ENCODE measurements around the gene CCDC57. TPM values are rescaled to one million over a fixed set of nuclear protein-coding genes. Genes with fewer than 3 reads are reported as not detected.
"Not testable (repeated sequence)": the region's sequence is repeated elsewhere in the genome, so short reads cannot be mapped to it uniquely, and the experiment has no call there.

CCDC57 gene
- total RNA-seq, 1 donor from 2014 or later: 10.8 TPM

GRCh38 chr17:82256242-82256885 lies 43.7 kb upstream of the CCDC57 start:
- FAIRE-seq: no peak
- no peak for DNase-seq (ENCODE audit: low read depth)
- peaks cover 57% of the 10 kb centered on the region for H3K36me3 ChIP-seq (ENCODE audit: control insufficient read depth, insufficient read depth, low read length)
- no peak overlapping the region for H3K4me3 ChIP-seq (ENCODE audit: low read depth, low read length)
- no peaks in the 10 kb centered on the region for H3K27me3 ChIP-seq (ENCODE audit: control insufficient read depth, insufficient read depth, low read length)
- no peak for TF ChIP-seq CTCF (IDR thresholded peaks at IDR 0.05; ENCODE audit: insufficient read depth, low read length, severe bottlenecking)

DNA sequence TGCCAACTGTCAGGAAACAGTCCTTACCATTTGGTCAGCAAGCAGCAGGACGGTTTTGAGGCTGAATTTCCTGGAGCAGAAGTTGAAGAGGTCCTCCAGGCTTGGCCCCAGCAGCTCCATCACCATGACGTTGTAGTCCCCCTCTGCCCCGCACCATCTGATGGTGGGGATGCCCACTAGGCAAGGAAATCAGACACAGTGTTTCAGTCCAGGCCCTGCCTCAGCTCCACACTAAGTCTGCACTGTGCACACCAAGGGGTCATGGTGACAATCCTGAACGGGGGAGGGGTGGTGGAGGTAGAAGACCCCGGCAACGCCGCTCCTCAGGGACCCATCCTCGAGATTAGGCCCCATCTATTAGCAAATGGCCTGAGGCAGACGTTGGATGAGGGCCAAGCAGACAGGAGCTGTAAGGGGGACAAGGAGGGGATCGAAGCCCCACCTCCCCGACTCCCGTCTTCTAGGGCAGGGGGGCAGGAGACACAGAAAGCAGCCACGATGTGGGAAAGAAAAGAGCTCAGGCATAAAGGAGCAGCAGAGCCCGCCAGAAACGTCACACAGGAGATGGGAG lies 42.8 kb upstream of the CCDC57 start:
- FAIRE-seq (no peak), DNase-seq (ENCODE audit: low read depth) (no peak)
- Histone ChIP-seq H3K27me3 (ENCODE audit: control insufficient read depth, insufficient read depth, low read length) (no peaks in the 10 kb centered on the region), H3K4me3 (ENCODE audit: low read depth, low read length) (no peak overlapping the region), H3K36me3 (ENCODE audit: control insufficient read depth, insufficient read depth, low read length) (peaks cover 60% of the 10 kb centered on the region)
- no peak for TF ChIP-seq CTCF (IDR thresholded peaks at IDR 0.05; ENCODE audit: insufficient read depth, low read length, severe bottlenecking)

- not testable (repeated sequence) for H3K27me3 ChIP-seq (ENCODE audit: control insufficient read depth, insufficient read depth, low read length); DNase-seq (ENCODE audit: low read depth); H3K4me3 ChIP-seq (ENCODE audit: low read depth, low read length); FAIRE-seq
- H3K36me3 ChIP-seq (ENCODE audit: control insufficient read depth, insufficient read depth, low read length): peaks cover 65% of the 10 kb centered on the region
These were observed 42.1 kb upstream of the CCDC57 start for GRCh38 chr17:82254746-82255145.

- H3K36me3 ChIP-seq (ENCODE audit: control insufficient read depth, insufficient read depth, low read length): peaks cover 67% of the 10 kb centered on the region
- not testable (repeated sequence) for H3K4me3 ChIP-seq (ENCODE audit: low read depth, low read length); DNase-seq (ENCODE audit: low read depth); H3K27me3 ChIP-seq (ENCODE audit: control insufficient read depth, insufficient read depth, low read length); FAIRE-seq
These were observed 41.5 kb upstream of the CCDC57 start for GRCh38 chr17:82254096-82254495.

- no peak for TF ChIP-seq CTCF (IDR thresholded peaks at IDR 0.05; ENCODE audit: insufficient read depth, low read length, severe bottlenecking)
- FAIRE-seq (no peak), DNase-seq (ENCODE audit: low read depth) (no peak)
- no peak overlapping the region for H3K4me3 ChIP-seq (ENCODE audit: low read depth, low read length)
- H3K27me3 ChIP-seq (ENCODE audit: control insufficient read depth, insufficient read depth, low read length): no peaks in the 10 kb centered on the region
- peaks cover 71% of the 10 kb centered on the region for H3K36me3 ChIP-seq (ENCODE audit: control insufficient read depth, insufficient read depth, low read length)
These were observed 40.5 kb upstream of the CCDC57 start for GRCh38 chr17:82253179-82253544.

DNA sequence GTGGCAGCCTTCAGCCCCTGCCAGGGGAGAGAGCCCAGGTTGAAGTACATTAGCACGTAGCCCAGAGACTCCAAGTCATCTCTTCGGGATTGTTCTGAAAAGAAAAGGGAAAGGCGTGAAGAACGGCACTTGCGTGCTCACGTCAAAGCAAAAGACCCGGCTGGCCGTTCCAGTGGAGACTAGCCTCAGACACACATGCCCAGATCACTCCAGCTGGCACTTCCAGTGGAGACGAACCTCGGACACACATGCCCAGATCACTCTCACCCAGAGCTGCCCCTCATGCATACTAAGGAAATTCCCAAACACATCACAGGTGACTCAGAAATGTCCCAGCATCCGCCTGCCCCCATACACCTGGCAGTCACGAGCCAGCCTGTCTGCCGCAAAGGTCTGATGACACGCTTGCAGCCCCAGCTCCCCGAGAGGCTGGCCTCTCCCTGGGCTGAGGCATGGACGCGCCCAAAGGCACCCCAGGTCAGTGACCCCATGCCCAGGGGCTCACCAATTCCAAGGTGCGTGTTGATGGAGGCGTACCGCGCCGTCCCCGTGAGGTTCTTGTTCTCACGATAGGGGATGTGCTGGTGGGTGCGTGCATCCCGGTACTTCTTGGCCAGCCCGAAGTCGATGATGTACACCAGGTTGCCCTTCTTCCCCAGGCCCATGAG lies 40.0 kb upstream of the CCDC57 start:
- no peak for TF ChIP-seq CTCF (IDR thresholded peaks at IDR 0.05; ENCODE audit: insufficient read depth, low read length, severe bottlenecking)
- DNase-seq (ENCODE audit: low read depth): no peak
- no peak overlapping the region for H3K4me3 ChIP-seq (ENCODE audit: low read depth, low read length)
- no peaks in the 10 kb centered on the region for H3K27me3 ChIP-seq (ENCODE audit: control insufficient read depth, insufficient read depth, low read length)
- peaks cover 72% of the 10 kb centered on the region for H3K36me3 ChIP-seq (ENCODE audit: control insufficient read depth, insufficient read depth, low read length)
- no peak for FAIRE-seq

Data from bronchial epithelial cell (primary cell).